Activated naive CD4-positive, alpha-beta T cell treated with Interleukin-2 at 50 U/mL for 16 hours (primary cell): ENCODE data around the gene SKP1.

Source experiments
- DNase-seq: peaks from one replicate; pipeline ENCODE4 v3.0.0-alpha.2; 2020

The SKP1 gene

GRCh38 chr5:134127988-134128647 lies 48.6 kb downstream of the SKP1 start:
- DNase-seq, result no peak

GRCh38 chr5:134127376-134127861 lies 49.3 kb downstream of the SKP1 start:
- DNase-seq, result peak; percentile 64

DNA sequence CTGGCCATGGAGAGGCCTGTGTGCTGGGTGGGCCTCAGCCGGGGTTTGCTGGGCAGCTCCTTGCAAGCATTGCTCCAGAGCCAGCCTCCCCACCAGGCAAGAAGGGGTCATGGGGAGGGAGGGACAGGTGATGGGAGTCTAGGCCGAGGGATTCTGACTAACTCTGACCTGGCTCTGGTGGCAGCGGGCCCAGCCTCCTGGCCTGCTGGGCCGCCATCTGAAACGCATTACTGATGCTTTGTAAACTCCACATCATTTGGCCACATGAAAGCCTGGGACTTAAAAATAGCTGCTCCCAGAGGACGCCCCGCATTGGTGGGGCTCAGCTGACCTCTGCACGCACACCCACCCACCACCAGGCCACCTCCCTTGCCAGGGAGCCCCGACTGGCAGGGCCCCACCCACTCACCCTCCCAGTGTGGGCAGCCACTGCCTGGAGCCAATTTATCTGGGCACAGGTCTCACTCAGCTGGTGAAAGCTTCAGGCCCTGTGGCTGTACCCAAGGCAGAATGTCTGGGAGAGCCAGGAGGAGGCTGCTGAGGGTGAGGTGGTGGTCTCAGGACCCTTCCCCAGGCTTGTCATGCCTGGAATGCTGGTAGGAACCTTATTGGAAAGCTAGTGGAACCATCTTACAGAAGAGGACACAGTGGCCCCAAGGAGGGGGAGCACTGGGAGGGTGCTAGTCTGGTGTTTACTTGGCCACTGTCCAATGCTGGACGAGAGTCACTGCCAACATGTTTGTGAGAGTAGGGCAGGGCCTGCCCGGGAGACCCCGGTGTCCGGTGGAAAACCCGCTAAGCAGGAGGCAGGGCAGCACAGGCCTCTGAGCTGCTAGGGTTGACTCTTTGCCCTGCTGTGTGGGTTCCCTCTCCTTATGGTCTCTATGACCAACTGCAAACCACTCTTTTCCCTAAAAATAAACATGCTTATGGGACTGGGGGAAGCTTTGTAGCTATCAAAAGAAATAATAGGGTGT lies 51.4 kb downstream of the SKP1 start:
- peak; percentile 44 for DNase-seq

DNA sequence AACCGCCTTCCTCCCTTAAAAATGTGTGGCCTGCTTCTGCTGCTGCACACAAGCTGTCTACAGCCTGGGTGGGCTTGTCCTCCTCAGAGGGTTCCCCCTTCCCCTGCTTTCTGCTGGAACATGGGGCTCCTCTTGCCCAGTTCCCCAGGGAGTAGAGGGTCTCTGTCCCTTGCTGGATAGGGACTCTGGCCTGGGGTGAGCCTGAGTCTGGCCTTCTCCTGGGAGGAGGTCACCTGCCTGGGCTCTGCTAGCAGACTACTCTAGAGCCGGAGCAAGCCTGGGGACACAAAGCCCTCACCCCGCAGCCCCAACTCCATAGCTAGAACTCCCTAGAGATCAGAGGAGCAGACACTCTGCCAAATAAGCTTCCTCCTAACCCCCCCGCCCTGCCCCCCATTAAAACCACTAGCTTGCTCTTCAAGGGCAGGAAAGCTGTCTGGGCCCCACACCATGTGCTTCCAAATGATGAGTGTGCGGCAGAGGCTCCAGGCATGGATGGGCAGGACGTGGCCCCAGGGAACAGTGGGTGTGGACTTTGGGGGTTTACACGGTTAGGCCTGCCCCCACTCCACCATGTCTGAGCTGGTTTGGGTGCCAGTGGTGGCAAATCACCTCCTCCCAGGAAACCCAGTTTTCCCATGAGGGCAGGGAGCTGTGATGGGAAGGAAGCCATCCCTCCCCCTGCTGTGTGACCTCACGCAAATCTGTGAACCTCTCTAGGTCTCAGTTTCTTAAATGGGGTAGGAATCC lies 52.3 kb downstream of the SKP1 start:
- no peak for DNase-seq

- no peak for DNase-seq
These were observed 53.4 kb downstream of the SKP1 start for GRCh38 chr5:134123360-134123759.

DNA sequence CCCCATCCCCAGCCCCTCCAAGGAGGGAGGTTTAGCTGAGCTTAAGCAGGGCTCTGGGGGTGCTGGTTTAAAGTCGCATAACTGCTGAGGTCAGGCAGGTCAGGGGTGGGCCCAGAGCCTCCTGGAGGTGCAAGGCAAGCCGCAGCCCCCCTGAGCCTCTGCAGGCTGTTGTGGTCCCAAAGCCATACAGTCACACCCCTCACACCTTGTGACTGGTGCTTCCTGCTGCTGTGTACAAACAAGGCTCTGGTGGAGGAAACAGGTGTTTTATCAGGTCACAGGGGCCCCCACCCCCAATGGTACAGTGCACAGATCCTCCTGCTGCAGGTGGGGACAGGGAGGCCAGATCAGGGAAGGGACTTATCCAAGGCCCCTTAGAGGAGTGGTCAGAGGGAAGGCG lies 54.2 kb downstream of the SKP1 start:
- DNase-seq, result peak; percentile 43

DNA sequence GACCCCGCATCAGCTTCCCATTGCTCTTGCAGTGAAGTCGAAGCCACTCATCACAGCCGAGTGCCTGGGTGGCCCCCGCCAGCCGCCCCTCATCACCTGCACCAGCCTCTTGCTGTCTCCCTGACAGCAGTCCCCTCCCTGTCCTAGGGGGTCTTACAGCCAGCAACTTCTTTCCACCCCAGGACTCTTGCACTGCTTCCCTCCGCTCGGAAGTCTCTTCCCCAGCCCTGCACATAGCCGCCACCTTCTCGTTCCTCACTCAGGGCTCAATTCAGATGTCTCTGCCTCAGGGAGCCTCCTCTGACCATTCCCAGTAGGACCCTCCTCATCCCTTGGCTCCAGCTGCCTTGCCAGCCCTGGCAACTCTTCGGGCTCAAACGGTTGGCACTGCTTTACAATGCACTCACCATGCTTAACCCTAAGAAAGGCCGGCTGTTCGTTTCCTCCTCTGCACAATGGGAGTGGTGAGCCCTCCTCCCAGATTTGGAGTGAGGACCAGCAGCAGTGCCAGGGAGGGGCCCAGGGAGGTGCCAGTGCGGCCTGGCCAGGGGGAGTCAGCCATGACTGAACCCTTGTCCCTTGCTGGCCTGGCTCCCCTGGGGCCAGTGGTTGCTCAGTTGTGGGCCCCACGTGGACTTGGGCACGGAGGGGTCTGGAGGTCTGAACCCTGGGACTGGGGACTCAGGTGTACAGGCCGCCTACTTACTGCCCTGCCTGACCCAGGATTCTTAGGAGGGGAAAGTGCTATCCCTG lies 56.2 kb downstream of the SKP1 start:
- DNase-seq, result no peak

GRCh38 chr5:134119720-134120119 lies 57.0 kb downstream of the SKP1 start:
- DNase-seq, result no peak

GRCh38 chr5:134118212-134118835 lies 58.4 kb downstream of the SKP1 start:
- DNase-seq, result no peak

DNA sequence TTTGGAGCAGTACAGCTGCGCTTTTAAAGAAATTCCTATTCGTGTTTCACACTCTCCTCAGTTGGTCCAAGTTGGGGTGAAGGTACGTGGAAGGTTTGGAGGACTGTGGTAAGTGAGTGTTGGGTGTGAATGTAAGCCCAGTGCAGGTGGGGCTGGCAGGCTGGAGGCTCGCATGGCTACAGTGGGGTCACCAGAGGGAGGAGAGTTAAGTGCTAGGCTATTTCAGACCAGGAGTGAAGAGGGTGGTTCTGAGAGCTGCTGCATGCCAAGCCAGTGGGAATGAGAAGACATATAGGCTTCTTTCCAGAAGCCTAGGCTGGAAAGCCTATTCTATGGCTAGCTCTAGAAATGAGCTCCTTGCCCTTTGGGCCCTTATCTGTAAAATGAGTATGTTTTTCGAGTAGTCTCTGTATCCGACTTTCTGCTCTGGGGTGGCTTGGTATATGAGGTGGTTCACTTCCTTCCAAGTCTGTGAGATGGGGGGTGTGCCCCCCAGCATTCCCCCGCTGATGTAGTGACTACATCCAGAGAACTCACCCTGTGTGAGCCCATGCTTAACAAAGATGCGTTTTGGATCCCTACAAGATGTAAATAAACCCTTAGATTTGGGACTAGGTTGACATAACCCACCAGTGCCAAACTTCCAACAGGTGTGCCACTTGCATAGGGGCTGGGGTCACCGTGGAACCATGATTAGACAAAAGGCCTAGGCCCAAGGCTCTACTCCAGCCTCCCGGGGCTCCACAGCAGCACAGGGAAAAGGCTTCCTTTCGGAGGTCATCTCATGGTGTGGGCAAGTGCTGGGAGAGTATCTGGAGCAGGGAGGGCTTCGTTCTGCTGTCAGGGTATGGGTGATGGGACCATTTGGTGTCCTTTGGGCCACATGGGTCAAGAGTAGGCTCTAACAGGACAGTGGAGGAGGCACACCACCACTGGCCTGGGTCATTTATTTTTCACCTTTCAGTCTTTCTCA lies 59.7 kb downstream of the SKP1 start:
- DNase-seq, result no peak

- no peak for DNase-seq
These were observed 60.5 kb downstream of the SKP1 start for GRCh38 chr5:134116286-134116685.

GRCh38 chr5:134115806-134116175 lies 61.0 kb downstream of the SKP1 start:
- DNase-seq, result no peak

DNA sequence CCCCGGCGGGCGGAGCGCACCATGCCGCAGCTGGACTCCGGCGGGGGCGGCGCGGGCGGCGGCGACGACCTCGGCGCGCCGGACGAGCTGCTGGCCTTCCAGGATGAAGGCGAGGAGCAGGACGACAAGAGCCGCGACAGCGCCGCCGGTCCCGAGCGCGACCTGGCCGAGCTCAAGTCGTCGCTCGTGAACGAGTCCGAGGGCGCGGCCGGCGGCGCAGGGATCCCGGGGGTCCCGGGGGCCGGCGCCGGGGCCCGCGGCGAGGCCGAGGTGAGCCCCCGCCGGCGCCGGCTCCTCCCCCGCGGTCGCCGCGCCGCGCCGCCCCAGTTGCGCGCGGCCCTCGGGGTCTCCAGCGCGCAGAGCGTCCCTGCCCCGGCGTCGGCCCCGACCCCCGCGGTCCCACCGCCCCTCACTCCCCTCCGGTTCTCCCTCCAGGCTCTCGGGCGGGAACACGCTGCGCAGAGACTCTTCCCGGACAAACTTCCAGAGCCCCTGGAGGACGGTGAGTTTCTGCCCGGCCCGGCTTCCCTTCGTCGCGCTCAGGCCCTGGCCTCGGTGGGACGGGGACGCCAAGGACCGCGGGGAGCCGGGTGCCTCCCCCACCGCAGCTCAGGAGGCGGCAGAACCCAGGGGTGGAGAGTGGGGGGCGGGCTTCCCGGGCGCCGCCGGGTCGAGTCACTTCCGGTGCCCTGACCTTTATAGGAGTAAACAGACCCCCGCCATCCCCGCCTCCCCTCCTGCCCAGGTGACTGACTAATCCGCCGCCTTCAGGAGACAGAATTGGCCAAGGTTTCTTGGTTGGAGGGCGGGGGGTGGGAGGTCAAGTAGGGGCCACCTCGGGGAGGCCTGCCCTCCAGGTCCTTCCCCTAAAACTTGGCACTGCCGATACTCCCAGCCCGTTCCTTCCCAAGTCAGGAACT lies 61.6 kb downstream of the SKP1 start:
- peak; percentile 78 for DNase-seq

GRCh38 chr5:134113902-134114875 lies 62.6 kb downstream of the SKP1 start, which contains the start of gene TCF7:
TCF7 (plus strand) TSS chr5:134114681; CDS start chr5:134114907, 226 bp downstream.
- DNase-seq, result peak; percentile 72

GRCh38 chr5:134113363-134113889 lies 63.3 kb downstream of the SKP1 start:
- no peak for DNase-seq

- no peak for DNase-seq
These were observed 63.9 kb downstream of the SKP1 start for GRCh38 chr5:134112726-134113362.
